ENCODE results near the gene USH2A. TPM values are rescaled to one million over a fixed set of nuclear protein-coding genes. Genes with fewer than 3 reads are reported as not detected.

The USH2A gene
- total RNA-seq, 1 donor from 2014 or later: not detected

DNA sequence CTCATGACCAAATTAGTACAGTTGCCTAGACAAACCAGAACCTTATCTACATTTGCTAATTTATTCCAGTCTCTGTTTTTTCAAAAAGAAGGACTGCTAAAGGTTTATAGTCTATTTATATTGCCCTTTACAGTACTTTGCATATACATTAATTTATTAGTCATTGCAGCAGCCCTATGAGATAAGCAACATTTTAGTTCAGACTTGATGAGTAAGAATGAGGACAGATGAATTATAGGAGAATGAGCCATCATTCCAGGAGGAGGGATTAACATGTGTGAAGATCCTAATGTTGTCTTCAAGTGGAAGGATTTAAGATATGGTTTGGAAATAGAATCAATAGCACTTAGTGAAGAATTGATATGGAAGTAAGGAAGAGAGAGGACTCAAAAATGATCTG is 703.7 kb downstream of the USH2A start:
- Histone ChIP-seq H3K4me1 (no peaks in the 10 kb centered on the region), H3K9me3 (no peaks in the 10 kb centered on the region), H3K36me3 (no peaks in the 10 kb centered on the region), H3K27me3 (no peaks in the 10 kb centered on the region), H3K27ac (no peak overlapping the region), H3K4me3 (no peak overlapping the region)
- intact Hi-C loops (cut with DNase I): no loop called here
- DNase-seq (ENCODE audit: low spot score in 2 of 2): no peak
- TF ChIP-seq CTCF (IDR thresholded peaks at IDR 0.05): no peak

DNA sequence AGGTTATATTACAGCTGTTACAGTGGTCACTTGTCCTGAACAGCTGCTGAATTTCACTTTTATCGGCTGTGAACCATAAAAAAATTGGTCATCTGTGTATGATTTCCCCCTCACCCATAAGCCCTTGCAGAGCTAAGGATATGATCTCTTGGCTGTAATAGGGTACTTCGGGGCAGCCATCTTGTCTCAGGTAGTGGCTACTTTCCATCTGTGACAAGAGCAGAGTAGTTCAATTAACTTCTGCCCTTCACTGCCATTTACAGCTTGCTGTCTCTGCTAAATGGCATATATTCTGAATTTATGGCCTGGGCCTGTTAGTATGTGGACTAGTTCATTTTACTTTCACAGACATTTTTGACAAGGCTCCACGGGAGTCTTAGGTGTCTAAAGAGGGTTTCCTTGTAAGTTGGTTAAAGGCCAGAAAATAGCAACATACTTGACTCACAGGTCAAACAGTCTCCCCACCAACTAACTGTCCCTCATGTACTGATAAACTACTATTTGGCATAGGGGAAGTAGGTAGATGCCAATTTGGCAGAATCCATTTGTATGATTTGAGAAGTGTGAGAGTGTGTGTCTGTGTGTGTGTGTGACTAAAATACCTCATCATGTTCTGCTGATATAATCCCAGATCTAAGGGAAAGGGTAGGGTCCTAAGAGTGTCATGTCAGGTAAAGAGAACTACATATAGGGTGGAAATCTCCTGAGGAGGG is 704.5 kb downstream of the USH2A start:
- Histone ChIP-seq H3K36me3 (no peaks in the 10 kb centered on the region), H3K27me3 (no peaks in the 10 kb centered on the region), H3K4me1 (no peaks in the 10 kb centered on the region), H3K4me3 (no peak overlapping the region), H3K9me3 (no peaks in the 10 kb centered on the region), H3K27ac (no peak overlapping the region)
- intact Hi-C loops (cut with DNase I): no loop called here
- no peak for TF ChIP-seq CTCF (IDR thresholded peaks at IDR 0.05)
- DNase-seq (ENCODE audit: low spot score in 2 of 2): no peak

GRCh38 chr1:215717677-215718426 is 705.4 kb downstream of the USH2A start:
- Histone ChIP-seq H3K27ac (no peak overlapping the region), H3K4me3 (no peak overlapping the region), H3K4me1 (no peaks in the 10 kb centered on the region), H3K9me3 (no peaks in the 10 kb centered on the region), H3K27me3 (no peaks in the 10 kb centered on the region), H3K36me3 (no peaks in the 10 kb centered on the region)
- no peak for TF ChIP-seq CTCF (IDR thresholded peaks at IDR 0.05)
- no peak for DNase-seq (ENCODE audit: low spot score in 2 of 2)
- intact Hi-C loops (cut with DNase I): no loop called here

- H3K27me3 ChIP-seq: no peaks in the 10 kb centered on the region
- no peaks in the 10 kb centered on the region for H3K36me3 ChIP-seq
- H3K4me1 ChIP-seq: no peaks in the 10 kb centered on the region
- H3K27ac ChIP-seq: no peak overlapping the region
- no peaks in the 10 kb centered on the region for H3K9me3 ChIP-seq
- intact Hi-C loops (cut with DNase I): no loop called here
- no peak for DNase-seq (ENCODE audit: low spot score in 2 of 2)
- no peak overlapping the region for H3K4me3 ChIP-seq
- no peak for TF ChIP-seq CTCF (IDR thresholded peaks at IDR 0.05)
Measured at GRCh38 chr1:215710899-215711225, 712.4 kb downstream of the USH2A start.

DNA sequence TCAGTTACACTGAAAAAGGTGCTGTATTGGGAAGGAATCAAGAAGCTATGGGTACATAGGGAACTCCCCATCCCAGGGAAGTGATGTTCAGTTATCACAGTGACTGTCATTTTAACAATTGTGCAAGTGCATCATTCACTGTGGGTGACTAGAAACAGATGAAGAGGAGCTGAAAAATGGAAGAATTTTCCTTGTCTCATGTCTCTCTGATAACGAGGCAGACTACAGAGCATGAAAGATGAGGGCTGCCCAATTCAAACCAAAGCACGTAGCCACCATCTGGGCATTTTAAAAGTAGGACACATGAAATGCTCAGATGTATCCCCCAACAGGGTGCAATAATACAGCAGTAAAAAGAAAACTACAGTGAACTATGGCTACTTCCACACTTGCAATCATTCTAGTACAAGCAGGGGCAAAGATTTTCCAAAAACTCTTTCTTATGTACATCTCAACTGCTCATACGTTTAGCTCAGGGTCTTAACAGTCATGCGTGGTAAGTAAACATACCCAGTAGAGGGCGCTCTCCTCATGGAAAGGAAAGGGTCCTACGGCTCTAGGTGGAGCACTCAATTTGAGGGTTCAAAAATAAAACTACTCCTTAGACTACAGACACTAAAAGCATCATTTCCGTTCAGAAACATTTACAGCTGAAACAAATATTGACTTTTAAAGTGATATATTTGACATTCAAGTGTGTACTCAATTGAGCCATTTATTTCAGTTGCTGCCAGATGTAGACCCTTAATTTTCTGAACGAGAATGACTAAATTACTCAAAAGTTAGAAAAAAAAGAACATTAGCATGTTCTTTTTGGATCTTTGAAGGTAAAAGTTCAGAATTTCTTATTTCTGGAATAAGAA is 713.0 kb downstream of the USH2A start:
- H3K27me3 ChIP-seq: no peaks in the 10 kb centered on the region
- H3K4me3 ChIP-seq: no peak overlapping the region
- TF ChIP-seq CTCF (IDR thresholded peaks at IDR 0.05): no peak
- no peak for DNase-seq (ENCODE audit: low spot score in 2 of 2)
- no peaks in the 10 kb centered on the region for H3K9me3 ChIP-seq
- no peak overlapping the region for H3K27ac ChIP-seq
- intact Hi-C loops (cut with DNase I): no loop called here
- no peaks in the 10 kb centered on the region for H3K4me1 ChIP-seq
- no peaks in the 10 kb centered on the region for H3K36me3 ChIP-seq

All from ascending aorta (tissue), 2 donors.